LNCAP (cell line): ENCODE measurements around the gene CGNL1.

Experiments
- TF ChIP-seq, protein P1 (sequence below): fragments of 450-650 bp; IDR thresholded peaks from 2 replicates; pipeline ENCODE4 v1.5.1; 2017; ENCODE audit warnings: mild to moderate bottlenecking

Gene CGNL1

DNA sequence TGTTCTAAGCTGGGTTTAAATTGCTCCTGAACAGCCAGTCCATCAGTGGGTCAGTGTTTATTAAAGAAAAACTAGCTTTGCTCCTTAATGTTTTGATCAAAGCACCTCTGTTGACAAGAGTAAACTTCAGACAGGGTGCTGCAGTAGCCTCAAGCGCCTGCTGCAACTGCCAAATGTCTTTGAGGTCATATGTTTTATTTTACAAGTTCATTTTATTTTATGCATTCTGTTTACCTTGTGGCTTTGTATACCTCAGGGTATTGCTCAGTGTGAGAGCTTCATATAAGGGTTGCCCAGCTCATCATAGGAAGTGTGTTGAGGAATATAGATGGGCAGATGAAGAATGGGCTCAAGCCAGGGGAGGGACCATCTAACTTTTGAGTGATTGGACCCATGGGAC is 223.9 kb downstream of the CGNL1 start:
- TF ChIP-seq, protein P1, sequence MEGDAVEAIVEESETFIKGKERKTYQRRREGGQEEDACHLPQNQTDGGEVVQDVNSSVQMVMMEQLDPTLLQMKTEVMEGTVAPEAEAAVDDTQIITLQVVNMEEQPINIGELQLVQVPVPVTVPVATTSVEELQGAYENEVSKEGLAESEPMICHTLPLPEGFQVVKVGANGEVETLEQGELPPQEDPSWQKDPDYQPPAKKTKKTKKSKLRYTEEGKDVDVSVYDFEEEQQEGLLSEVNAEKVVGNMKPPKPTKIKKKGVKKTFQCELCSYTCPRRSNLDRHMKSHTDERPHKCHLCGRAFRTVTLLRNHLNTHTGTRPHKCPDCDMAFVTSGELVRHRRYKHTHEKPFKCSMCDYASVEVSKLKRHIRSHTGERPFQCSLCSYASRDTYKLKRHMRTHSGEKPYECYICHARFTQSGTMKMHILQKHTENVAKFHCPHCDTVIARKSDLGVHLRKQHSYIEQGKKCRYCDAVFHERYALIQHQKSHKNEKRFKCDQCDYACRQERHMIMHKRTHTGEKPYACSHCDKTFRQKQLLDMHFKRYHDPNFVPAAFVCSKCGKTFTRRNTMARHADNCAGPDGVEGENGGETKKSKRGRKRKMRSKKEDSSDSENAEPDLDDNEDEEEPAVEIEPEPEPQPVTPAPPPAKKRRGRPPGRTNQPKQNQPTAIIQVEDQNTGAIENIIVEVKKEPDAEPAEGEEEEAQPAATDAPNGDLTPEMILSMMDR, result no peak
